ENCODE data around the gene CDH12.

Gene CDH12

GRCh38 chr5:22844636-22845035 lies 8.5 kb downstream of the CDH12 start:
- no peak for TF ChIP-seq CREB1 (IDR thresholded peaks at IDR 0.05; ENCODE audit: low read depth)
- TF ChIP-seq TAF1 (IDR thresholded peaks at IDR 0.05; ENCODE audit: low read depth): no peak
- TF ChIP-seq RAD21 (IDR thresholded peaks at IDR 0.05; ENCODE audit: low read depth): no peak
- no peak for TF ChIP-seq TEAD4 (IDR thresholded peaks at IDR 0.05)
- no peak for TF ChIP-seq EGR1 (IDR thresholded peaks at IDR 0.05)
- no peak for TF ChIP-seq MAX (IDR thresholded peaks at IDR 0.05)
- no peak for TF ChIP-seq REST (IDR thresholded peaks at IDR 0.05; ENCODE audit: low read depth)
- no peak for TF ChIP-seq TCF12 (IDR thresholded peaks at IDR 0.05; ENCODE audit: low read depth)
- TF ChIP-seq YY1 (IDR thresholded peaks at IDR 0.05; ENCODE audit: low read depth): no peak
- no peak for TF ChIP-seq CEBPB (IDR thresholded peaks at IDR 0.05)
- TF ChIP-seq NFIC (IDR thresholded peaks at IDR 0.05): no peak
- no peak for TF ChIP-seq EP300 (IDR thresholded peaks at IDR 0.05; ENCODE audit: borderline replicate concordance)
- TF ChIP-seq ZBTB7A (IDR thresholded peaks at IDR 0.05; ENCODE audit: low read depth): no peak
- TF ChIP-seq FOXM1 (IDR thresholded peaks at IDR 0.05; ENCODE audit: borderline replicate concordance, low read depth): no peak
- no peak for TF ChIP-seq USF1 (IDR thresholded peaks at IDR 0.05)

GRCh38 chr5:22844155-22844554 lies 9.0 kb downstream of the CDH12 start:
- TF ChIP-seq EP300 (IDR thresholded peaks at IDR 0.05; ENCODE audit: borderline replicate concordance): no peak

GRCh38 chr5:22842574-22842973 lies 10.6 kb downstream of the CDH12 start:
- TF ChIP-seq EGR1 (IDR thresholded peaks at IDR 0.05): no peak
- no peak for TF ChIP-seq ZBTB7A (IDR thresholded peaks at IDR 0.05; ENCODE audit: low read depth)
- no peak for TF ChIP-seq TCF12 (IDR thresholded peaks at IDR 0.05; ENCODE audit: low read depth)
- TF ChIP-seq TEAD4 (IDR thresholded peaks at IDR 0.05): no peak
- no peak for TF ChIP-seq EP300 (IDR thresholded peaks at IDR 0.05; ENCODE audit: borderline replicate concordance)
- no peak for TF ChIP-seq MAX (IDR thresholded peaks at IDR 0.05)
- TF ChIP-seq CREB1 (IDR thresholded peaks at IDR 0.05; ENCODE audit: low read depth): no peak
- no peak for TF ChIP-seq YY1 (IDR thresholded peaks at IDR 0.05; ENCODE audit: low read depth)
- no peak for TF ChIP-seq TAF1 (IDR thresholded peaks at IDR 0.05; ENCODE audit: low read depth)
- no peak for TF ChIP-seq RAD21 (IDR thresholded peaks at IDR 0.05; ENCODE audit: low read depth)

- TF ChIP-seq YY1 (IDR thresholded peaks at IDR 0.05; ENCODE audit: low read depth) (no peak), TEAD4 (IDR thresholded peaks at IDR 0.05) (no peak), EGR1 (IDR thresholded peaks at IDR 0.05) (no peak), TAF1 (IDR thresholded peaks at IDR 0.05; ENCODE audit: low read depth) (no peak), FOXM1 (IDR thresholded peaks at IDR 0.05; ENCODE audit: borderline replicate concordance, low read depth) (no peak), RAD21 (IDR thresholded peaks at IDR 0.05; ENCODE audit: low read depth) (no peak), MAX (IDR thresholded peaks at IDR 0.05) (no peak), NFIC (IDR thresholded peaks at IDR 0.05) (no peak), CREB1 (IDR thresholded peaks at IDR 0.05; ENCODE audit: low read depth) (no peak), EP300 (IDR thresholded peaks at IDR 0.05; ENCODE audit: borderline replicate concordance) (no peak), USF1 (IDR thresholded peaks at IDR 0.05) (no peak)
These were observed 15.3 kb downstream of the CDH12 start for GRCh38 chr5:22837803-22838202.

GRCh38 chr5:22835686-22836085 lies 17.5 kb downstream of the CDH12 start:
- TF ChIP-seq REST (IDR thresholded peaks at IDR 0.05; ENCODE audit: low read depth): no peak
- TF ChIP-seq YY1 (IDR thresholded peaks at IDR 0.05; ENCODE audit: low read depth): no peak
- TF ChIP-seq USF1 (IDR thresholded peaks at IDR 0.05): no peak
- no peak for TF ChIP-seq EGR1 (IDR thresholded peaks at IDR 0.05)
- no peak for TF ChIP-seq MAX (IDR thresholded peaks at IDR 0.05)
- no peak for TF ChIP-seq FOXM1 (IDR thresholded peaks at IDR 0.05; ENCODE audit: borderline replicate concordance, low read depth)
- TF ChIP-seq TCF12 (IDR thresholded peaks at IDR 0.05; ENCODE audit: low read depth): no peak
- TF ChIP-seq ZBTB7A (IDR thresholded peaks at IDR 0.05; ENCODE audit: low read depth): no peak
- no peak for TF ChIP-seq CEBPB (IDR thresholded peaks at IDR 0.05)
- no peak for TF ChIP-seq NFIC (IDR thresholded peaks at IDR 0.05)
- no peak for TF ChIP-seq EP300 (IDR thresholded peaks at IDR 0.05; ENCODE audit: borderline replicate concordance)
- TF ChIP-seq RAD21 (IDR thresholded peaks at IDR 0.05; ENCODE audit: low read depth): no peak
- TF ChIP-seq CREB1 (IDR thresholded peaks at IDR 0.05; ENCODE audit: low read depth): no peak
- no peak for TF ChIP-seq TAF1 (IDR thresholded peaks at IDR 0.05; ENCODE audit: low read depth)
- TF ChIP-seq TEAD4 (IDR thresholded peaks at IDR 0.05): no peak
